Activated T-cell treated with anti-CD3 and anti-CD28 coated beads, Interleukin-2, amount 50 U/mL, for 1 hour (primary cell): ENCODE data around the gene TCF23.
A peak's percentile ranks its signal among the peaks of the same experiment; 100 is the strongest.

Source experiments
- DNase-seq: peaks from one replicate; pipeline ENCODE4 v3.0.0-alpha.2; 2020

Gene TCF23

GRCh38 chr2:27128668-27129571, 19.9 kb upstream of the TCF23 start:
- DNase-seq: no peak

- DNase-seq: no peak
These were observed 18.4 kb upstream of the TCF23 start for GRCh38 chr2:27130396-27130795.

- no peak for DNase-seq
These were observed 17.4 kb upstream of the TCF23 start for GRCh38 chr2:27131429-27131828.

GRCh38 chr2:27133195-27133875, 15.5 kb upstream of the TCF23 start:
- DNase-seq: no peak

- peak; percentile 99 for DNase-seq
These were observed 14.7 kb upstream of the TCF23 start, which contains the start of gene PREB for GRCh38 chr2:27133905-27134780. TSS of gene PREB (minus strand) at chr2:27134636. CDS start at chr2:27134421, 215 bp downstream.

- no peak for DNase-seq
These were observed 13.9 kb upstream of the TCF23 start for GRCh38 chr2:27134781-27135477.

- DNase-seq: no peak
These were observed 13.3 kb upstream of the TCF23 start for GRCh38 chr2:27135478-27135955.

- no peak for DNase-seq
These were observed 12.1 kb upstream of the TCF23 start for GRCh38 chr2:27136751-27137150.

GRCh38 chr2:27137322-27137935, 11.4 kb upstream of the TCF23 start:
- no peak for DNase-seq

- no peak for DNase-seq
These were observed 10.7 kb upstream of the TCF23 start for GRCh38 chr2:27138111-27138510.

- DNase-seq: no peak
These were observed 9.5 kb upstream of the TCF23 start, which contains the start of gene PRR30 for GRCh38 chr2:27139310-27139709. TSS of gene PRR30 (minus strand) at chr2:27139410. CDS start at chr2:27138329, 1,081 bp downstream.

- DNase-seq: no peak
These were observed 5.5 kb upstream of the TCF23 start for GRCh38 chr2:27143285-27143684.

GRCh38 chr2:27145682-27146081, 3.1 kb upstream of the TCF23 start:
- DNase-seq: no peak

- no peak for DNase-seq
These were observed 869 bp upstream of the TCF23 start for GRCh38 chr2:27147935-27148334.

- DNase-seq: no peak
These were observed 984 bp downstream of the TCF23 start for GRCh38 chr2:27149570-27150405.

GRCh38 chr2:27150639-27151230, 1.9 kb downstream of the TCF23 start:
- no peak for DNase-seq

GRCh38 chr2:27152102-27152795, 3.4 kb downstream of the TCF23 start:
- no peak for DNase-seq

- no peak for DNase-seq
These were observed 4.1 kb downstream of the TCF23 start for GRCh38 chr2:27152796-27153464.

GRCh38 chr2:27154488-27154887, 5.7 kb downstream of the TCF23 start:
- DNase-seq: no peak
